HCT116 (cell line): ENCODE results near the gene SUFU.

Source experiments
- ZNF274 ChIP-seq: fragments of 200-500 bp; sonication (Bioruptor generic); IDR thresholded peaks from 2 replicates; pipeline ENCODE4 v1.6.1; 2014; ENCODE audit warnings: mild to moderate bottlenecking, low read depth, low read length, inconsistent platforms
- TF ChIP-seq, protein P1 (sequence below), 3 experiments: fragments of 200-600 bp in 1 of 3; sonication (generic) in 1 of 3; IDR thresholded peaks in 2 of 3; conservative IDR thresholded peaks in 1 of 3; 2 replicates each; pipeline ENCODE4 v1.5.1; 2012 to 2017; ENCODE audit warnings: low read depth in 2 of 3, low read length in 2 of 3, antibody characterized with exemption in 1 of 3, borderline replicate concordance in 1 of 3, control low read depth in 1 of 3, mild to moderate bottlenecking in 1 of 3, mixed read lengths in 1 of 3, mixed run types in 1 of 3, moderate library complexity in 1 of 3; ENCODE audit not compliant: insufficient read depth in 1 of 3

DNA sequence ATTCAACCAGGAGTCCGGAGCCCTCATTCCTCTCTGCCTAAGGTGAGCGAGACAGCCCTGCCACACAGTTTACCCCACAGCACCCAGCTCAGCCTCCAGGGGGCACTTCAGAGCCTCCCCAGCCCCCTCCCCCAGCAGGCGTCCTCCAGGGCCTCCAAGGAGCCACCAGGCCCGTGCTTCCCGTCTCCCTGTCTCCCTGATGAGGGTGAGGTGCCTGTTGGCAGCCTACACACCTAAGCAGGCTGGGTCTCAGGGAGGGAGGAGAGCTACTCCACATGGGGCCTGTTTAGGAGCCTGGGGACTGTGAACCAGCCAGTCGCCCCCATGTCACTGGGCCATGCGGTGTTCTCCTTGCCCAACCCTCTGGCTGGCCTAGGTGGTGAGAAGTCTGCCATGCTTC is 111.6 kb downstream of the SUFU start:
- TF ChIP-seq, protein P1, sequence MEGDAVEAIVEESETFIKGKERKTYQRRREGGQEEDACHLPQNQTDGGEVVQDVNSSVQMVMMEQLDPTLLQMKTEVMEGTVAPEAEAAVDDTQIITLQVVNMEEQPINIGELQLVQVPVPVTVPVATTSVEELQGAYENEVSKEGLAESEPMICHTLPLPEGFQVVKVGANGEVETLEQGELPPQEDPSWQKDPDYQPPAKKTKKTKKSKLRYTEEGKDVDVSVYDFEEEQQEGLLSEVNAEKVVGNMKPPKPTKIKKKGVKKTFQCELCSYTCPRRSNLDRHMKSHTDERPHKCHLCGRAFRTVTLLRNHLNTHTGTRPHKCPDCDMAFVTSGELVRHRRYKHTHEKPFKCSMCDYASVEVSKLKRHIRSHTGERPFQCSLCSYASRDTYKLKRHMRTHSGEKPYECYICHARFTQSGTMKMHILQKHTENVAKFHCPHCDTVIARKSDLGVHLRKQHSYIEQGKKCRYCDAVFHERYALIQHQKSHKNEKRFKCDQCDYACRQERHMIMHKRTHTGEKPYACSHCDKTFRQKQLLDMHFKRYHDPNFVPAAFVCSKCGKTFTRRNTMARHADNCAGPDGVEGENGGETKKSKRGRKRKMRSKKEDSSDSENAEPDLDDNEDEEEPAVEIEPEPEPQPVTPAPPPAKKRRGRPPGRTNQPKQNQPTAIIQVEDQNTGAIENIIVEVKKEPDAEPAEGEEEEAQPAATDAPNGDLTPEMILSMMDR (IDR thresholded peaks at IDR 0.05 in 2 of 3, conservative IDR thresholded peaks at IDR 0.05 in 1 of 3; ENCODE audit: borderline replicate concordance in 1 of 3, insufficient read depth in 1 of 3, low read depth in 2 of 3, low read length in 2 of 3), result peak; percentile 49 to 80 (median 60); a peak in 5 of 6 replicates
- TF ChIP-seq ZNF274, result no peak
